C4-2B (cell line): ENCODE results near the gene RBPJL.

Experiments
- CTCF ChIP-seq: fragments of 450-650 bp; conservative IDR thresholded peaks from 2 replicates; pipeline ENCODE4 v1.5.1; 2017; ENCODE audit warnings: mild to moderate bottlenecking
- ZFX ChIP-seq: fragments of 450-650 bp; IDR thresholded peaks from 2 replicates; pipeline ENCODE4 v1.6.1; 2017

GRCh38 chr20:45263556-45264266 lies 42.9 kb upstream of the RBPJL start:
- no peak for TF ChIP-seq CTCF
- TF ChIP-seq ZFX = no peak
